GM19463 (cell line): ENCODE data around the gene MRPL51.

Source experiments
- ATAC-seq: cut with Tn5 transposase; IDR thresholded peaks from one replicate; pipeline ENCODE4 v1.9.1; 2021; ENCODE audit warnings: mild to moderate bottlenecking, moderate library complexity; ENCODE audit not compliant: unreplicated experiment

The MRPL51 gene

DNA sequence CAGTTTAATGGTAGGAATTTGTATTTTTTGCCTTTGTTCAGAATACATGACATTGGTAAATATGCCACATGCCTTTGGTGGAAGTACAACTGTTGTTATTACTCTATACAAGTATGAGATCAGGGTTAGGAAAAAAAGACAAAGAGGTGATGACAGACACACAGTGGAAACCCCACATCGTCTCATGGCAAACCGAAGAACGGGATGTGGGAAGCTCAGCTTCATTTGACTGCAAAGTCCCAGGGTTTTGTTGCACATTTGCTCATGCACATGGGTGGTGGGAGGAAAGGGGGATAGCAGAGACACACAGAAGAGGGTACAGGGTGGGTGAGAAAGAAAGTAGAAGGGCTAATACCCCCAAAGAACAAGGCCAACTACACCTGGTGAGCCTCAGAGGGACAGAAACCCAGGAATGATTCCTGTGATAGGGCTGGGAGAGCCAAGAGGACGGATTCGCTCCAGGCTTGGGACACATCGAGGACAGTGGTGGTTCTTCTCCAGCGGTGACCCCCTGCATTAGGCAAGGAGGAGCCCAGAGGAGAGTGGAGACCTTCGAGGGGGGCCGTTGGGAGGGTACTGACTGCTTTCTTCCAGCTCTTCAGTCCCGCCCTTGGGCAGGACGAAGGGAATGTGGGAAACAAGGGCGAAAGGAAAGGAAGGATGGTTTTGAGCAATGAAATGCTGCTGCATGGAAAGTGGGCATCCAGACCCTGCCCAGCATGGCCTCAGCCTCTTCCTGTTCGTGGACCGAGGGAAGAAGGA is 30.6 kb downstream of the MRPL51 start:
- no peak for ATAC-seq

DNA sequence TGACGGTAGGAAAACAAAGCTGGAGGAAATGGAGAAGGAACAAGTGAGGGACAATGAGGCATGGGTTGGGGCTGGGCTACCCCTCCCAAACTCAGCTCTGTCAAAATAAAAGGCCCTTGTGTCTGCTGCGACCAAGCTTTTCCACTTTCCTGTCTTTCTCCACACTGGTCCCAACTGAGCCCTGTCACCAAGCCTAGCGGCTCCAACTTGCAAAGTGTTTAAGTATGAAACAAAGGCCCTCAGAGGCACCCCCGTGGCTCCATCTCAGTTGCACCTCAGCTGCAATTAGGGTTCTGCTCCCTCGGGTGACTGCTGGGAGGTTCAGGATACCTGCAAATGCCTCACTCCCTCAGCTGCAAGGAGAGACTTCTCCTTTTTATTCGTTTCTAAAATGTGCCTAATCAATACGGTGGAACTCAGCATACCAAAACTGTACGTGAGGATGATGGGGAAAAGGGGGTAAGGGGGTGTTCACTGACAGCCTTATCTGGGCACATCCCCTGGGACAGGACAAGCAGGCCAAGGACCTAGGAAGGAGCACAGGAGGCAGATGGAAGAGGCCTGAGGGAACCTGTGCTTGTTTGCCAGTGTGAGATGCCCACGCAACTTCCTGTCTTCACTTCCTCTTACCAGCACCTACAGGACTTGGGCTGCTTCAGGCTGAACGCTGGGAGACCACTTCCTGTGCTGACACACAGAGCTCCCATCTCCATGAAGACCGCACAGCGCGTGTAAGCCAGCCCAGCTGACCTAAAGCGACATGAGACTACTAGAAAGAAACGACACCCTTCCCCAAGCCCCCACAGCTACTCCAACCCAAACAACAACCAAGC is 31.4 kb downstream of the MRPL51 start:
- peak; percentile 87 for ATAC-seq

DNA sequence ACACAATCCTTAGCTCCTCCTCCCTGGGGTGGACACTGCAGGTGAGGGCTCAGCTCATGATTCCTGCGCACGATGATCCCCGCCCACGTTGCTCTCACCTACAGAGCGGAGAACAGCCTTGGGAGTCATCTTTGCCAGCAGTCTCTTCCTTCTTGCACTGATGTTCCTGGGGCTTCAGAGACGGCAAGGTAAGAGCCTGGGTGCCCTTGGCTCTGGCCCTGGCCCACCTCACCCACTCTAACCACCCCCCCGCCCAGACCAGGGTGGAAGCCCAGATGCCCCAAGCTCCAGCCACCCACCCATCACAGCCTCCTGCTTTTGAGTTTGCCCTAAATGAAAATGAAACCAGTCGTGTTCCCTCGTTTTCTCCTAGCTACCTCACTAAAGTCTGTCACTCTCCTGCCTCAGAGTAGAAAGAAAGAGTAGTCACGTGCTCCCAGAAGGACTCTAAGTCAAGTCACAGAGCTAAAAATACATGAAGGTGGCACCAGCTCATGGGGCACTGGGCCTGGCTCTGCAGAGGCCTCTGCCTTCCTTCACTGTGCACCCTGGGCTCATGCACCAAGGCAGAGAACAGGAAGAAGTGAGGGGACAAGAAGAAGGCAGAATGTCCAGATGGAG is 32.2 kb downstream of the MRPL51 start:
- ATAC-seq = no peak

DNA sequence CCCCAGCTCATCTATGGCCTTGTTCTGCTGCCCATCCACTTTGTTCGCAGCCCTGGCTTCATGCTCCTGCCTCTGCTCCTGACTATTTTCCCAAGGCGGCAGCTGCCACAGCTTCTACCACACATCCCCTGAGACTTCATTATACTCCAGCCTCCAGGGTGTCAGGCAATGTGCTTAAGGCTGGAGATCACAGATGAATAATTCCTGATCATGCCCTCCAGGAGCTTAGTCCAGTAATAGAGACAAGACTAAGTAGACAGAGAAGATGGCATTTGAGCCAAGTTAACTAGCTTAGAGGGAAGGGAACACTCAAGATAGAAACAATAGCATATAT is 34.1 kb downstream of the MRPL51 start:
- ATAC-seq = no peak

DNA sequence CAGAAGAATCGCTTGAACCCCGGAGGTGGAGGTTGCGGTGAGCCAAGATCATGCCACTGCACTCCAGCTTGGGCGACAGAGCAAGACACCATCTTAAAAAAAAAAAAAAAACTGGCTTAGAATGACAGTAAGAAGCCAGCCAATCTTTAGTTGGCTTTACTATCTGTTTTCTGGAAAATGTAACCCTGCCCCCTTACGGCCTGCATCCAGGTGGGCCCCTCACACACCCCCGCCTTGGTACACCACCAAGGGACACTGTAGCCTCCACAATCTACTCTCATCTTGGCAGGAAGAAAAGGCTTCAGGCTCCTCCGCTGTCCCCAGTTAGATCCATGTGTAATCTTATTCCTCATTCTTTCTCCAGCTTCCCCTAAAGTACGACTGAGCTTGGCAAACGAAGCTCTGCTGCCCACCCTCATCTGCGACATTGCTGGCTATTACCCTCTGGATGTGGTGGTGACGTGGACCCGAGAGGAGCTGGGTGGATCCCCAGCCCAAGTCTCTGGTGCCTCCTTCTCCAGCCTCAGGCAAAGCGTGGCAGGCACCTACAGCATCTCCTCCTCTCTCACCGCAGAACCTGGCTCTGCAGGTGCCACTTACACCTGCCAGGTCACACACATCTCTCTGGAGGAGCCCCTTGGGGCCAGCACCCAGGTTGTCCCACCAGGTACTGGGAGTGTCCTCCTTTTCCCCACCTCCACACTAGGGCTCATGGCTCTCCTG is 34.6 kb downstream of the MRPL51 start:
- no peak for ATAC-seq

DNA sequence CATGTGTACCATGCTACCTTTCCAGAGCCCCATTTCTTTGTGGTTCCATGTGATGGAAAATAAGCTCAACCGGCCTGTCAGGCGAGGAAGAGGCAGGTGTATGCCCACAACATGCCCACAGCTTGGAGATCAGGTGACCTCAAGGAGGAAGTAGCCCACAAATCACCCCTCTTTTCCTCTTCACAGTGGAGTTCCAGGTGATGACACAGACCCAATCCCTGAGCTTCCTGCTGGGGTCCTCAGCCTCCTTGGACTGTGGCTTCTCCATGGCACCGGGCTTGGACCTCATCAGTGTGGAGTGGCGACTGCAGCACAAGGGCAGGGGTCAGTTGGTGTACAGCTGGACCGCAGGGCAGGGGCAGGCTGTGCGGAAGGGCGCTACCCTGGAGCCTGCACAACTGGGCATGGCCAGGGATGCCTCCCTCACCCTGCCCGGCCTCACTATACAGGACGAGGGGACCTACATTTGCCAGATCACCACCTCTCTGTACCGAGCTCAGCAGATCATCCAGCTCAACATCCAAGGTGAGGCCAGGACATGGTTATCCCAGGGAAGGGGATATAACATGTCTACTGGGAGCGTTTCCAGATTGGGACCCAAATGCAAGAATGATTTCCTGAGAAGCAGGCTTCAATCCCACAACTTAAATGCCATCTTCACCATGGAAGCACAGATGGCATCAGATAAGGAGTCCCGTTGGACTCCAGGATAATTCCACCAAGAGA is 35.7 kb downstream of the MRPL51 start:
- ATAC-seq = no peak

DNA sequence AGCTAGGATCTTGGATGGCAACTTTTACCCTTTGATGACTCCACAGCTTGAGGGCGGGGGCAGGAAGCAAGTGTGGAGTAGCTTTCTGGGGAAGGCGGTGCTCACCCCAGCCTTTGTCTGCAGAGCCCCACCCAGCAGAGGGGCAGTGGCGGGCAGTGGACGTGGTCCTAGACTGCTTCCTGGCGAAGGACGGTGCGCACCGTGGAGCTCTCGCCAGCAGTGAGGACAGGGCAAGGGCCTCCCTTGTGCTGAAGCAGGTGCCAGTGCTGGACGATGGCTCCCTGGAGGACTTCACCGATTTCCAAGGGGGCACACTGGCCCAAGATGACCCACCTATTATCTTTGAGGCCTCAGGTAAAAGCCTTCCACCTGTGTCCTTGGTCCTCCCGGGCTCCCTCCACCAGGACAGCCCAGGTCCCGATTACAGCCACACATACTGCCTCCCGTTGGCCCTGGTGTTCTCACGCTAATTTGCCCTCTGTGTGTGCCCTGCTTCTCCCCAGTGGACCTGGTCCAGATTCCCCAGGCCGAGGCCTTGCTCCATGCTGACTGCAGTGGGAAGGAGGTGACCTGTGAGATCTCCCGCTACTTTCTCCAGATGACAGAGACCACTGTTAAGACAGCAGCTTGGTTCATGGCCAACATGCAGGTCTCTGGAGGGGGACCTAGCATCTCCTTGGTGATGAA is 40.0 kb downstream of the MRPL51 start:
- ATAC-seq = no peak

DNA sequence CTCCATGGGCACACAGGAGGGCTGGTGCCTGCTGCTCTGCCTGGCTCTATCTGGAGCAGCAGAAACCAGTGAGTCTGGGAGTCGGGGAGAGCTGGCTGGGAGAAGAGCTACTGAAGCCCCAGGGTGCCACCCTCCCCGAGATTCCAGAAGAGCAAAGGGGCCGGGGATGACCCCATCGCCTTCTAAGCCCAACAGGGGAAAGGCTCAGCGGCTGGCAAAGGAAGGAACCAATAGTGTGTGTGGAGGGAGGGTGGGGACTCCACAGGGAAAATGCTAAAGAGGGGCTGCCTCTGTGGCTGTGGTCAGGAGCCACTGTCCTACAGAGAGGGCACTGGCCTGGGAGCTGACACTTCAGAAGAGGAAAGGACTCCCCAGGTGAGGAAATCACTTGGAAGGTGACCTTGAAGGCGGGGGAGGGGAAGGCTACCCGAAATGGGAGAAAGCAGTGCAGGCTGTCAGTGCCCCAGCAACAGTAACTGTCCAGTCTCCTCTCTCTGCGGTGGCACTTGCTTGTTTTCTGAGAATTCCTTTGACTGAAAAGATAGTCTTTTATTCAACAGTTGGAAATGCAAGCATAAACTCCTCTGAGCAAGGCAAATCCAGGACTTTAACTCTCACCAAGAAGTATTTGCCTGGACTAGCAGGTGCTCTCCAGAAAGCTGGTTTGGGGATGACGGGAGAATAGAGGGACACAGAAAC is 40.7 kb downstream of the MRPL51 start:
- no peak for ATAC-seq

DNA sequence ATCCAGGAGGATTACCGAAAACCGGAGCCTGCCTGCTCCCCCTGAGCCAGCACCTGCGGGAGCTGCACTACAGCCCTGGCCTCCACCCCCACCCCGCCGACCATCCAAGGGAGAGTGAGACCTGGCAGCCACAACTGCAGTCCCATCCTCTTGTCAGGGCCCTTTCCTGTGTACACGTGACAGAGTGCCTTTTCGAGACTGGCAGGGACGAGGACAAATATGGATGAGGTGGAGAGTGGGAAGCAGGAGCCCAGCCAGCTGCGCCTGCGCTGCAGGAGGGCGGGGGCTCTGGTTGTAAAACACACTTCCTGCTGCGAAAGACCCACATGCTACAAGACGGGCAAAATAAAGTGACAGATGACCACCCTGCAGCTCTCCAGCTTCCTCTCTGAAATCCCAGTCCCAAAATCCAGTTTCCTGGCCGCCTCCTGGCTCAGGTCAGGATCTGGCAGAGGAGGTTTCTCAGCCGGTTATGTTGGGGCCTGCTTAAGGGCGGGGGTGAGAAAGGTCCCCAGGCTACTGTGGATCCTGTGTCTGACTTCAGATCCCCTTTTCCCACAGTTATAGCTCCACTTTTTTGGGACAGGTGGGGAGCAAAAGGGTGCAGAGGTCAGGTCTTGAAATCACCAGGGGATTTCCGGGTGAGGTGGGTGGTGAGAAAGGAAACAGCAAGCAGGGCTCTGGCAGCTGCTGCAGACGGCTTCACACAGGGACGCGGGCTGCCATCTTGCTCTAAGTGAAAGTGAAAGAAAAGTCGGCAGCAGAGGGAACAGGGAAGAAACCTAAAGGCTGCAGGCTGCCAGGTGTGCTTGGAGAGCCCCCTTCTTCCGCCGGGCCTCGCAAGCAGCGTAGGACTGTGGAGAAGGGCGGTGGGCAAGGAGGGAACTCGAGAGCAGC is 41.5 kb downstream of the MRPL51 start, which contains the start of gene TAPBPL:
Gene TAPBPL (plus strand): TSS at position 695 of the 897 bp plus-strand sequence. CDS start 207 bp downstream, outside the sequence.
- peak; percentile 76 for ATAC-seq

DNA sequence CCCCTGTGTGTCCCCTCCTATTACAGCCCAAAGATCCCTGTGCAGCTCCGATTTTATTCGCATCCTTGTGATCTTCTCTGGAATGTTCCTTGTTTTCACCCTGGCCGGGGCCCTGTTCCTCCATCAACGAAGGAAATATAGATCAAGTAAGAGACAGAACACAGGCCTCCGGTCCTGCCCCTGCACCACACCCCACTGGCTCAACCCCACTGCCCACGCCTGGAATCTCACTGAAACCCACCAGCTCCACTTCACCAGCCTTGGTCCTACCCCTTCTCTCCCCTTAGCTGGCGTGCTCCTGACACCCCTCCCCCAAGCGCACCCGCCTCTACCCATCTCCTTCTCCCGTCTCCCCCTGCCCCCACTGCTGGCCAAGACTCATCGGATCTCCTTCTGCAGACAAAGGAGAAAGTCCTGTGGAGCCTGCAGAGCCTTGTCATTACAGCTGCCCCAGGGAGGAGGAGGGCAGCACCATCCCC is 42.2 kb downstream of the MRPL51 start:
- ATAC-seq = no peak

DNA sequence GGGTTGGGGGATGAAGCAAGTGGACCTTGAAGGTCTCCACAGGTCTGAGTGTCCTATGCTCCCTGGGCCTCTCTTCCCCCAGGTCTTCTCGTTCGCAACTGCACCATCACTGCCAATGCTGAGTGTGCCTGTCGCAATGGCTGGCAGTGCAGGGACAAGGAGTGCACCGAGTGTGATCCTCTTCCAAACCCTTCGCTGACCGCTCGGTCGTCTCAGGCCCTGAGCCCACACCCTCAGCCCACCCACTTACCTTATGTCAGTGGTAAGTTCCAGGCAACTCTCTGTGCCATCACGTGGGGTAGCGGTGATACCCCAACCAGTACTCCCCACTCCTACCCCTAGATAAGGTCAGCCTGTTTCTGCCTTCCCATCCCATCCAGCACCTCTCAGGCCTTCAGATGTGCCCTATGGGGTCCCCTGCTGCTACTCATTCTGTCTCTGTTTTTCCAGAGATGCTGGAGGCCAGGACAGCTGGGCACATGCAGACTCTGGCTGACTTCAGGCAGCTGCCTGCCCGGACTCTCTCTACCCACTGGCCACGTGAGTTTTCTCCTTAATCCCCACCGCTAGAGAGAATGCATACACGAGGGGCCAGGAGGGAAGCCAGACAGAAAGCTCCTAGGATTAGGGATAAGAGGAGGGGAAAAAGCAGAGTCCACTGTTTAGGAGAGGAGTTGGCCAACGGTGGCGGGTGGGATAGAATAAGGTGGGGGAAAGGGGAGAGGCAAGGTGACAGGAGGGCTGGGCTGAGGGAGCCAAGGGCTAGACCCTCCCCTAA is 42.8 kb downstream of the MRPL51 start:
- no peak for ATAC-seq

DNA sequence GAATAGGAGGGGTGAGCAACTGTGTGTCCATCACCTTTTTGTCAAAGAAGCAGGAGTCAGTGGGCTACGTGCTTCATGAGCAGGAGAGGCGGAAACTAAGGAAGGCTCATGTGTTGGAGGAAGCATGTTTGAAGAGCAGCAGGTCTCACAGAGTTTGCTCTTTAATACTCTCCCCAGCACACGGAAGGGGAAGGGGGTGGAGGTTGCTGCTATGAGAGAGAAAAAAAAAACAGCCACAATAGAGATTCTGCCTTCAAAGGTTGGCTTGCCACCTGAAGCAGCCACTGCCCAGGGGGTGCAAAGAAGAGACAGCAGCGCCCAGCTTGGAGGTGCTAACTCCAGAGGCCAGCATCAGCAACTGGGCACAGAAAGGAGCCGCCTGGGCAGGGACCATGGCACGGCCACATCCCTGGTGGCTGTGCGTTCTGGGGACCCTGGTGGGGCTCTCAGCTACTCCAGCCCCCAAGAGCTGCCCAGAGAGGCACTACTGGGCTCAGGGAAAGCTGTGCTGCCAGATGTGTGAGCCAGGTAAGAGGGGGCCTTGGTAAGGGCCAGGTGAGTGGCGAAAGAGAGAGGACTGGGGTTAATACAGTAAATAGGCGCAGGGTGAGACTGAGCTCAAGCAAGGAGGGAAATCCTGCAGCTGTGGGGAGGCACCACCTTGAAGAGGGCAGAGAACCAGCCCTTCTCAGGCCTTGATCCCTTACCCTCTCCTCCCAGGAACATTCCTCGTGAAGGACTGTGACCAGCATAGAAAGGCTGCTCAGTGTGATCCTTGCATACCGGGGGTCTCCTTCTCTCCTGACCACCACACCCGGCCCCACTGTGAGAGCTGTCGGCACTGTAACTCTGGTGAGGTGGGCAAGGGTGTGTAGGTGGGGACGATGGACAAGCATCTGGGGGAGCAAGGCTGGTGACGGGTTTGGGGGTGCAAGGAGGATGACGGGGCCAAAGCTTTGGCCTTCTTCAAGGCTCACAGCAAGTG is 48.1 kb downstream of the MRPL51 start, which contains the start of gene CD27:
Gene CD27 (plus strand): TSS at position 252 of the 985 bp plus-strand sequence. CDS start 141 bp downstream, at position 393.
- ATAC-seq = no peak

DNA sequence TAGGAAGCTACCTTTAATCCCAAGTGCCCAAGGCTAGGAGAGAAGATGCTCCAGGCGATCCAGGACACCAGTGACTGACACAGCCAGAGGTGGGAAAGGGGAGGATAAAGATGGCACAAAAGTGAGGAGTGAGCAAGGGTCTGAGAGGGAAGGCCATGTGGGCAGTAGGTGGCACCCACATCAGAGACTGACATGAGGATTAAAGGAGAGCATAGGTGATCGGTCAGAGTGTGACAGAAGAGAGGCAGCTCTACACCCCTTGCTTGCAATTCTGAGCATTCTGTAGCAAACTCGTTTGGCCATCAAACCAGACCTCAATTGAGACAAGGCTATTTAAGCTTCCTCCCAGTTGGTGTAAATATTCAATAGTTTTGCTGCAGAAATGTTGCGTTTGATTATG is 49.0 kb downstream of the MRPL51 start:
- no peak for ATAC-seq

DNA sequence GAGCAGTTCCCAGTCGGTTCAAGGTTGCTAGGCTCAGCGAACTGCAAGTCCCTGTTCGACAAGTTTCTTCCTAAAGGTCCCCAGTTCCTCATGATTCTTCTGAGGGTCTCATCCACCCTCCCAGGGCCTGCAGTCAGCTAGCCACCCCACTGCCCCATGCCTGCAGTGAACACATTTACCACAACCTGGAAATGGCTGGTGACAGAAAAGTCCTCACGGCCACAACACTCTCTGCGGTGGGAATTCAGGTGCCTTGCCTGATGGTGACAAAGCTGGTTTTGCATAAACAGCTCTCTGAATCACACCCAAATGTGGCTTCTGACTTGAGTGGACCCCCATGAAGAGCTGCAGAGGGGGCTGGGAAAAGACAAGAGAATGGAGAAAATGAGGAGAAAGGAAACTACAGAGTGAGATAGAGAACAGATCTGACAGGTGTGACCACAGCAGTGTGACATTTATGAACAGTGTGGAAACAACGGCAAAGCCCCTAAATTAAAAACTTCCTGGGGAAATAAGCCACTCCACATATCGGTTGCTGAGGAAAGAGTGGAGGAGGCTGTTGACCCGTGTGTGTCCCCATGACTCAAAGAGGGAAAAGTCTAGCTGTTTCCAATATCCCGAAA is 49.6 kb downstream of the MRPL51 start:
- peak; percentile 38 for ATAC-seq

DNA sequence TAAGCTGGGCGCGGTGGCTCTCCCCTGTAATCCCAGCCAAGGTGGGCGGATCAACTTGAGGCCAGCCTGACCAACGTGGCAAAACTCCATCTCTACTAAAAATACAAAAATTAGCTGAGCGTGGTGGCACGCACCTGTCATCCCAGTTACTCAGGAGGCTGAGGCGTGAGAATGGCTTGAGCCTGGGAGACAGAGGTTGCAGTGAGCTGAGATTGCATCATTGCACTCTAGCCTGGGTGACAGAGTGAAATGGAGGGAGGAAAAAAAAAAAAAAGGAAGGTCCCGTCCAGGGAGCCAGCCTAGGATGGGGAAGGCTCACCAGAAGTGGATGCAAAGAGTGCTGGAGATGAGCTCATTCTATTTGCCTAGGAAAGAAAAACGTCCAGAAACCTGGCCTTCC is 50.2 kb downstream of the MRPL51 start:
- no peak for ATAC-seq
